GM19099 (cell line): ENCODE measurements around the gene GFER.

ENCODE experiments used
- POLR2A ChIP-seq: IDR thresholded peaks from 3 replicates; pipeline ENCODE4 v1.6.1; 2011; ENCODE audit warnings: low read depth; ENCODE audit not compliant: insufficient read length; ENCODE audit errors: extremely low read depth

The GFER gene

DNA sequence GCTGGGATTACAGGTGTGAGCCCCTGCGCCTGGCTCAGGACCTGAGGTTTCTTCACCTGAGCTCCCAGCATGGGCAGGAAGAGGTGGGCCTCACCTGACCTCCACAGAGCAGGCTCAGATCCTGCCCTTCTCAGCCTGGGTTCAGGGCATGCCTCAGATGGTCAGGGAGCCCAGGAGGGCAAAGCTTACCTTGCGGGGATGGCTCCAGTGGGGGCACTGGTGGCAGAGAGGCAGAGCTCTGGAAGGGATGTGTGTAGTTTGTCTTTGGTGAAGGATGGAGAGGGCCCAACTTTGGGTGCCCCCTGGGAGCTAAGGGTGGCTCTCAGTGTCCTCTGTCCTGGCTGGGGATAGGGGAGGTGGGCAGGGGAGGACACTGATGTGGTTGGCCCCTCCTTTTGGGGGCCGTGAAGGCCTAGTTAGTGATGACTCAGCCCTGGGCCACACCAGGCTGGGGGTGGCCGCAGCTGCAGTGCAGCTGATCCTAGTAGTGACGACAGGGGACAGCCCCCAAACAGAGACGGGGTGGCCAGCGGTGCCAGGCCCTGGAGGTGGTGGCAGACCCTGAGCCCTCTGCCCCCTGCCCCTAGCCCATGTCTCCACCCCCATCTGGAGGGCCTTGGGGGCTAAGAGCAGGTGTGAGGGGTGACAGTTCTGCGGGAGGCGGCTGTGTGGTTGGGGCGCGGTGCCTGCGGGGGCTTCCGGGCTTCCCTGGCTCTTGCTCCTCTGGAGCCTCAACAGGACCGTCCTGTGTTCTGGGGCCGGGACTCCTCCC, 48.5 kb downstream of the GFER start:
- TF ChIP-seq POLR2A = no peak

DNA sequence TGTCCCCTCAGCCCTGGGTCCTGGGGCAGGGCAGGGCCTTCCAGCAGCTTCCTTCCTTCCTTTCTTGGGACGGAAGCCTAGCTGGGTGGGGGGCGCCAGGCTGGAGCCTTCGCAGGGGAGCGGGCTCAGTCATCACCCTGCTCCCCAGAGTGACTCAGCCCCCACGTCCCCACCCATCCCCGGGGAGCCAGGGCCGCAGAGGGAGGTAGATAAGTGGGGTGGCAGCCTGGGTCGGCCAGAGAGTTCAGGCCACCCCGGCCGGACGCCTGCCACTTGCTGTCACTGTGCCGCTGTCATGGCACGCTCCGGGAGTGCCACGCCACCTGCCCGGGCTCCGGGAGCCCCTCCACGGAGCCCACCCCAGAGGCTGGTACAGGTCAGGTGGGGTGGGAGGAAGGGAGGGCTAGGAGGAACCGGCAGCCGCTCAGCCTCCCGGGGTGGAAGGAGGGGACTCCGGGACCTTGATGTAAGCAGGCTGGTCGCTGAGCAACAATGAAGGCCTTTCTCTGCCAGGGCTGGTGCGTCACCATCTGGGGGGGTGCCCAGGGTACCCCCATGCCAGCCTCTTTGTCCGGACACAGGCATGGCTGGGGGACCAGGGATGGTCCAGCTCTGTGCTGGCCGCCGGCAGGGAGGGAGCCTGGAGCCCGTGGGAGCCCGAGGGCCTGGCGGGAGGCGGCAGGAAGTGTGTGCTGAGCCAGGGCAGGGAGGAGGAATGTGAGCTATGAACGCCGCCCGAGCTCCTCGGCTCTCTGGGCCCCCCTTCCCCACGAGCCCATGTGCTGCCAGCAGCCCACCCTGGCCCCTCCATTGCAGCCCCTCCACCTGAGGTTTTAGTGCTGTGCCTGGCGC, 49.3 kb downstream of the GFER start:
- TF ChIP-seq POLR2A = no peak

DNA sequence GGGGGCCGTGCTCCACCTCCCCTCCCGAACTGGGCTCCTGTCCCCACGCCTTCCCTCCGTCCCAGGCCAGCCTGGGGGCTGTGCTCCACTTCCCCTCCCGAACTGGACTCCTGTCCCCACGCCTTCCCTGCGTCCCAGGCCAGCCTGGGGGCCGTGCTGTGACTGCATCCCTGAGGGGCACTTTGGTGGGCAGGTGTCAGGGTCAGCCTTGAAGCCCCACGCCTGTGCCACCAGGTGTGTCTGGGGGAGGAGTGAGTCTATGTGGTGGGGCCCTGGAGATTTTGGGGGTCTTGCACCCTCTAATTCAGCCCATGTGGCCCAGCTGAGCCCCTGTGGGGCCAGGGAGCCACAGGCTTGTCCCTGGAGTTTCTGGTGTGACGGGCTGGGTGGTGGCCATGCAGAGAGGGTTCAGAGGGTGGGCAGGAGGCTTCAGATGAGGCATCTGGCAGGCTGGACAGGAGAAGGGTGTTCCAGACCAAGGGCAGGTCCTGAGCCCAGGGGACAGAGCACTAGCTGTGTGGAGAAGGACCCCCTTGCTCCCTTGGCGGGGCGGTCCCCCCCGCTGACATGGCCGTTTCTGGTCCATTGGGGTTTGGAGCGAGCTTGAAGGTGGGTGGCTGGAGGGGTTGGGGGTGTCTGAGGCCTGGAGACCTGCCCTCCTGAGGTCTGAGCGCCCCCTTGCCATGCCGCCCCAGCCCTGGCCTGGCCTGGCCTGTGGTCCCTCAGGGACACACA, 50.9 kb downstream of the GFER start:
- no peak for TF ChIP-seq POLR2A

DNA sequence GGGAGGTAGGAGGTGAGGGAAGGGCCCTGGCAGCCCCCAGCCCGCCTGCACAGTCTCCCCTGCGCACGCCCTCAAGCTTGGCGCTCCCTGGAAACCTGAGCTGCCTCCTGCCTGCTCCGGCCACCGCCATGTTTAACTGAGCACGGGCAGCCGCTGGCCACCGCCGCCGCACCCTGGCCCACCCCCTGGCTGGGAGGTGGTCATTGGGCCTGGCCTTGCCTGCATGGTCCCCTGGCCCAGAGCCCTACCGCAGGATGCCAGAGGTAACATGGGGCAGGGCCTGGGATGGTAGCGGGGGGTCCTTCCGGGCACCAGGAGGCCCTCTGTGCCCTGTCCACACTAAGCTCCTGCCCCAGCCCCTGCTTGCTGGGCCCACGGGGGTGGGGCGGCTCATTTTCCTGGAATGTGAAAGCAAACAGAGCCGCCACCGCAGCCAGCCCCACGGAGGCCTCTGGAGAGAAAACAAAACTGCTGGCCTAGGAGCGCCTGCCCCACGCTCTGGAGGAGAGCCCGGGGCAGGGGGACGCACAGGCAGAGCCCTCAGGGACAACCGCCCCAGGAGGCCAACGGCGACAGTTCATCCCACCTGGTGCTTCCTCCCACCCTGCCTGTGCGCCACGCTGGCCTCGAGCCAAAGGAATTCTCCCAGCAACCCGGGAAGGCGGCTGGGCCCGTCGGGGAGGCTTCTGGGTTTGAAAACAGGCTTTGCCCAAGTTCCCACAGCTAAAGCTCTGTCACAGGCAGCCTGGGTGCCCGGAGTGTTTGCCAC, 51.6 kb downstream of the GFER start:
- TF ChIP-seq POLR2A = no peak

DNA sequence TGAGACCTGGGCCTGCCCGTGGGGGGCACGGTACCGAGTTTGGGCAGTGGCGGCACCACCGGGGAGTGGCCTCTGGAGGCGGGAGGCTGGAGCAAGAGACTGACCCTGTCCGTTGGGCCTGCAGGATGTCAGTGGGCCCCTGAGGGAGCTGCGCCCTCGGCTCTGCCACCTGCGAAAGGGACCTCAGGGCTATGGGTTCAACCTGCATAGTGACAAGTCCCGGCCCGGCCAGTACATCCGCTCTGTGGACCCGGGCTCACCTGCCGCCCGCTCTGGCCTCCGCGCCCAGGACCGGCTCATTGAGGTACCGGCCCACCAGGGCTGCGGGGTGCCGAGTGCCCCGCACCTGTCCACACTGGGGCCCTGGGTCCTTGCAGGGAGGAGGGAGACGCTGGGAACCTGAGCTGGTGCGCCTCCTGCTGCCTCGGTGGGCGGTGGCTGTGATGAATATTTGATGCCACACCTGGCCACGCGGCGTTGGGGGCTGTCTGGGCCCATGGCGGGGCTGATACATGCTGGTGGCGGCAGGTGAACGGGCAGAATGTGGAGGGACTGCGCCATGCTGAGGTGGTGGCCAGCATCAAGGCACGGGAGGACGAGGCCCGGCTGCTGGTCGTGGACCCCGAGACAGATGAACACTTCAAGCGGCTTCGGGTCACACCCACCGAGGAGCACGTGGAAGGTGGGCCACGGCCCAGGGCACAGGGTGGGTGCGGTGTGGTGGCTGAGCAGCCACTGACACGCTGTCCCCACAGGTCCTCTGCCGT, 52.4 kb downstream of the GFER start:
- no peak for TF ChIP-seq POLR2A

DNA sequence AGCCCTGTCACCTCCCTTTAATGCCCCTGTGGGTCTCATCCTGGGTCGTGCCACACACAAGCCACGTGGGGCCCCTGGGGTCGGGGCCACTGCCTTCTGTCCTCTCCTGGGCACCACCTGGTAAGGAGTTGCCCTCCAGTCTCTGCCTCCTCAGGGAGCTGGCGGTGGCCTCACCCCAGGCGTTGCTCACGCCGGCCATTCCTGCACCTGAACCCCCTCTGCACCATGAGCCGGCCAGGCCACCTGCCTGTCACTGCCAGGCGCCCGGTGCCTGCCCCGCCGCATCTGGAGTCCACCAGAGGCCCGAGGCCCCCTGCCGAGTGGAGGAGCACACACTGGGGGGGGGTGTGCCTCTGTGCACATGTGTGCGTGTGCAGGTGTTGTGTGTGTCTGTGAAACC, 53.1 kb downstream of the GFER start:
- TF ChIP-seq POLR2A = no peak
